Stimulated activated CD4-positive, alpha-beta T cell treated with anti-CD3 and anti-CD28 coated beads, Interleukin-1b, Interleukin-23, amount 100 ng/mL, for 48 hours (primary cell): ENCODE results near the gene GLB1L.
"Not testable (repeated sequence)": the region's sequence is repeated elsewhere in the genome, so short reads cannot be mapped to it uniquely, and the experiment has no call there.

ENCODE experiments used
- DNase-seq: peaks from one replicate; pipeline ENCODE4 v3.0.0-alpha.2; 2020

Gene GLB1L

DNA sequence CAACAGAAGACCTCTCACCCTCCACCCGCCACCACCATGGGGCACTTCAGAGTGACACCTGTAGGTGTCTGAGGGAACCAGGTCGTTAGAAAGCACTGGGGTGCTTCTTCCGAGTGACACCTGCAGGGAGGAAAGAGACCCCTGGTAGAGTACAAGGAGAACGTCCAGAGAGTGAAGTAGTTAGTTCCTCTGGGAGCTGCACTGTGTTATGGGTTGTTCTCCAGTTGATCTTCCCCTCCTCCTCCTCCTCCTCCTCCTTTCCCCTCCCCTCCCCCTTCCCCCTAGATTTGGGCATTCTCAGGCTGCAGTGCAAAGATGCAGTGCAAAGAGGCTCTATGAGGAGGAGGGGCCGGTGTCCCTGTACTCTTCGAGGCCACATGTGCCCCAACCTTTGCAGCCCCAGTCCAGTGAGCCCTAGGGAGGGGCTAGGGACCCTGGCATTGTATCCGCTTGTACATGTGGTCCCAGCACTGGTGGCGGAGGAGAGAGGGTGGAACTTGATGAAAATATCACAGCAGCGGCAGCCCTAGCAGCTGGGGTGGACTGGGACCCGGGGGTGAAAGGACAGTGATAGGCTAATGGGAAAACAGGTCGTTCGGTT lies 34.8 kb upstream of the GLB1L start:
- DNase-seq, result no peak

DNA sequence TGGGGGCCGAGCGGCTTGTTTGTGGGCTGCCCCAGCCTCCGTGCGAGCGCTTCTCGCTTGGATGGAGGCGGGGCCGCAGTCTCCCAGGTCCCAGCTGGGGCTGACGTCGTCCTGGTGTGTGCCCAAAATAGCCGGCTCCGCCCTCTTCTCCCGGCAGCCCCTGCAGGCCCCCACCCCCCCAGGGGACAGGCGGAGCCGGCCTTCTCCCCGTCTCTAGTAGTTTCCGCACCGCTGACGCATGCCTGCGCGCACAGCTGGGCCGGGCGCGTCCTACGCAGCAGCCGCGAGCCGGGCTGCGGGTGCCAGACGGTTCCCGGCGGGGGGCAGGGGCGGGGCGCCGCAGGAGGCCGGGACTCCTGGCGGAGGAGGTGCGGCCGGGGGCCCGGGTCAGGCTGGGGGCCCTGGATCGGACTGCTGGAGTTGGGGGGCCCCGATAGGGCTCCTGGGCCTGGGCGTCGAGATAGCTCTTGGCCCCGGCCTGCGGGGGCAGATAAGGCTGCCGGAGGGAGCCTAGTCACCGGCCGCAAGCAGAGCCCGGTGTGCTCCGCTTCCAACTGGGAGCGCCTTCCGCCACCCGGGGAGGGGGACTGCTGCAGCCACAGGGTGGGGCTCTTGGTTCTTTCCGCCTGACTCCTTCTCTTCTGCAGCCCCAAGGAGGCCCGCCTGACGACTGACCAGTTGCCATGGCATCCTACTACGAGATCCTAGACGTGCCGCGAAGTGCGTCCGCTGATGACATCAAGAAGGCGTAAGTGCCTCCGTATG lies 34.1 kb upstream of the GLB1L start, which contains the start of gene DNAJB2:
DNAJB2 (plus strand) TSS at position 216 of the 765 bp plus-strand sequence; CDS start at position 684, 468 bp downstream.
- DNase-seq, result peak; percentile 100

DNA sequence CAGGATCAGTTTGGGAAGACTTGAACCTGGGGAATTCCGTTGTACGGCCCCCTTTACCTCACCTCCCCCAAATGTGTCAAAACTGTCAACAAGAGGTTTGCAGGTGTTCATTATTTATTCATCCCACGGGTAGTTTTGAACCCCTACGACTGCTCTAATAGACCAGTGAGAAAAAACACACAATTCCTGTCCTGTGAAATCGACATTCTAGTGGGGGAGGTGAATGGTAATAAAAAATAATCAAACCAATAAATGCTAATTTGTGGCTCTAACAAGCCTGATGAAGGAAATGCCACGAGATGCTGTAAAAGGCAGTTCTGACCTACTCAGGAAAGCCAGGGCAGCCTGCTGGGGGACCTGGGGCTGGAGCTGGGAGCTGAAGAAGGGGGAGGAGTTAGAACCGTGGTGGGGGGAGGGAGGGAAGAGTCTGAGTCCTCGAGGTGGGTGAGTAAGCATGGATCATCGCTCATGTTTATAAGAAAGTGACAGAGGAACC lies 33.5 kb upstream of the GLB1L start:
- DNase-seq, result no peak

DNA sequence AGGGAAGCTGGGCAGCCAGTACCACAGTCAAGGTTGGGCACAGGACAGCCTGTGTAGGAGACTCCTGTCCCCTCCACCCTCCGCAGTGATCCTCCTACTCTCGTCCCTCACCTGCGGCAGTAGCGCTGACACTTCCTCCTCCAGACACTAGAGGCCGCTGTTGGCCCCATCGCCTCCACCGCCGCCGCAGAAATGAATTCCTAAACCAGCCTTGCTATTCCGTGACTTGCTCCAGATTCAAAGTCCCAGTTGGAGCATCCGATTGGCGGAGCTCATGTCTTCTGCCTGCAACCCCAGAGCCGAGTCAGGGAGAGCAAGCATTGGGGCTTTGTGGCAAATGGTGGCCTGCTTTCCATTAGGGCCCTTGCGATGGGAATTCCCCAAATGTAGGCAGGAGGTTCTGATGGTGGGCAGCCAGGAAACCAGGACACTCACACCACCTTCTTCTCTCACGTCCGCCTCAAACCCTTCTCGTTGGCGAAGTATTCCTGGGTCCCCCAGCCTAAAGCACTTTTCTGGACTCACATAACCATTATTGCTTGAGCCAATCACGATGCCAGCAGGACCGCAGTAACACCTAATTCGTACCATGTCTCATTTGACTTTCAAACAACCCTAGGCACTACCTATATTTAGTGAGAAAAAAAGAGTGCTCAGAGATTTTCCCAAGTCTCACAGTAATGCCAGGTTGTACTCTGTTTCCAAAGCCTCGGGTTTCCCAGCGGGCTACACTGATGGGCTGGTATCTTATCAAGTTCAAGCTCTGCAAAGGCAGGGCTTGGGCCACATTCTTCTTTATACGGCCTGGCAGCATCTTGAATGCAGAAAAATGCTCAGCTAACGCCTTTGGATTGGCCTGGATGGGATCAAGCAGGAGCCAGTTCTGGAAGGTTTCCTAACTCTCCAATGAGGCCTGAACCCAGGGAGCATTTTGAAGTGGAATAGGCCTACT lies 32.7 kb upstream of the GLB1L start:
- DNase-seq, result peak; percentile 75

DNA sequence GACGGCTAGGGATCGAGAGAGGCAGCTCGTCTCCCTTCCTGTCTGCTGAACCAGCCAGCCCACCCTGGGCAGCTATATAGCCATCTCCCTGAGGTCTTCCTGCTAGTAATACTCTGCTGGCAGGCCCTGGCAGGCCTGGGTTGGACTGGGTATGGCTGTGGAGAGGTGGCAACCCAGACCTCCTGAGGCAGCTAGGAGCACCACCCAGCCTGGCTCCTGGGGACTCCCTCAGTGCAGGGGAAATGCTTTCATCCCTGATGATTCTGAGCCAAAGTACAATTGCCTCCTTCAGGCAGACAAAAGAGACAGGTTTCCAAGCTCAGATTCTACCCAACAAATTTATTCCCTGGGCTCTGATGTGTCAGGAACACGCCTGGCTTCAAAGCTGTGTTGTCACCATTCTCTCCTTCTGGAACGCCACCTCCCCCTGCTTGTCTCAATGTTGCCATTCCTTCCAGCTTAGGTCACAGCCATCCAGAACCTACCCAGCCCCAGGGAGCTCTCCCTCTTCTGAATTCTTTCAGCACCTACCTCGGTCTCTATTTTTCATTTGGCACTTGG lies 29.2 kb upstream of the GLB1L start:
- no peak for DNase-seq

DNA sequence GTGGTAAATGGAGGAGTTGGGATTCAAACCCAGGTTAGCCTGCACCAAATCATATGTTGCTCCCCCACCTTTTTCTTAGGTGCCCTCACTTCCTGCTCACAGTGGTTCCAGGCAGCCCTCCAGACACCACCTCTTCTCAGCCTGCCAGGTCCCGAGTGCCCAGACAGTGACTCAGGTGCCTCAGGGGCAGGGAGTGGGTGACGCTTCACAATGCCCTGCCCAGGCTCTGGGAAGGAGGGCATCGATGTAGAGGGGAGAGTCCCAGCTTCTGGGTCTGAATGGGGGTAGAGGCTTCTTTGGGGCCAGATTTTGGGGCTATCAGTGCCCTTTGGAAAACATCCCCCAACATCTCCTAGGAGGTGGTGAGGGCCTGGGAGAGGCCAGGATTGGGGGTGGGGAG lies 28.7 kb upstream of the GLB1L start:
- no peak for DNase-seq

DNA sequence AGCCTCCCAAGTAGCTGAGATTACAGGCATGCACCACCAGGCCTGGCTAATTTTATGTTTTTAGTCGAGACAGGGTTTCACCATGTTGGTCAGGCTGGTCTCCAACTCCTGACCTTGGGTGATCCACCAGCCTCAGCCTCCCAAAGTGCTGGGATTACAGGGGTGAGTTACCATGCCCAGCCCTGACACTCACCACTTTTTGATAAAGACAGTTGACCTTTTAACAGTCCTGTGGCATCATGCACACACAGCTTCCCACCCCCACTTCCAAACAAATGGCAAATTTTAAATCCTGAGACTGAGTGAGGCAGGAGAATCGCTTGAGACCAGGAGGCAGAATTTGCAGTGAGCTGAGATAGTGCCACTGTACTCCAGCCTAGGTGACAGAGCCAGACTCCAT lies 27.8 kb upstream of the GLB1L start:
- no peak for DNase-seq

DNA sequence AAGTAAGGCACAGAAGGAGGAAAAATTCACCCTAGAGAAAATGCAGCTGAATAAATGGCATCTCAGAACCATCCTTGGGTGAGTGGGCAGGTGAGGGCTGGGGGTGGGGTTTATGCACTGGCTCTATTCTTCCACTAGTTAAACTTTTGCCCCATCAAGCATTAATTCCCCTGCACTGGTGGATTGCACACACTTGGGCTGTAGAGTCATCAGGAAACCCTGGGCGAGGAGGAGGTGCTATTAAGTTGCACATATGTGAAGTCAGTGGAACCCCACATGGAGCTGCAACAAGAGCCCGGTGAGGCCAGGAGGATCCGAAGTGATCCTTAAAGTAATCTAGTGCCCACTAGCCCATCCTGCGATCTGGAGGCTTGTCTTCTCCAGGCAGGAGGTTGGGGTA lies 27.1 kb upstream of the GLB1L start:
- no peak for DNase-seq

DNA sequence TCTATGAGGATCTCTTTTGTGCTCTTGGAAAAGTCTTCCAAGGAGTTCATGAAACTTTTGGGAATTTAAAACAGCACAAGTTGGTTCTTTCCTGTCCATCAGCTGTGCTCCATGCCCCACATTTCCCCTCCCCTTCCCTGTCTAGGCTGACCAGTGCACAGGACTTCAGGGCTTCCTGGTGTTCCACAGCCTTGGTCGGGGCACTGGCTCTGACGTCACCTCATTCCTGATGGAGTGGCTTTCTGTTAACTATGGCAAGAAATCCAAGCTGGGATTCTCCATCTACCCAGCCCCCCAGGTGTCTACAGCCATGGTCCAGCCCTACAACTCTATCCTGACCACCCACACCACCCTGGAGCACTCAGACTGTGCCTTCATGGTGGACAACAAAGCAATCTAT lies 25.8 kb upstream of the GLB1L start:
- DNase-seq, result no peak

DNA sequence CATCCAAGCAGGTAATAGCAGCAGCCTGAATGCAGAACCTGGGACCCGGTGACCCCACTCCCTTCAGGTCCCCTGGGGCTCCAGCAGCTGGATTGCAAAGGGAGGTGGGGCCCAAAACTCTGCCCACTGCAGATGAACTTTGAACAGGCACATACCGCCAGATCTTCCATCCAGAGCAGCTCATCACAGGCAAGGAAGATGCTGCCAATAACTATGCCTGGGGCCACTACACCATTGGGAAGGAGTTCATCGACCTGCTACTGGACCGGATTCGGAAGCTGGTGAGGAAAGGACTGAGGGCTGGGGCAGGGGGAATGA lies 24.8 kb upstream of the GLB1L start:
- DNase-seq, result no peak

DNA sequence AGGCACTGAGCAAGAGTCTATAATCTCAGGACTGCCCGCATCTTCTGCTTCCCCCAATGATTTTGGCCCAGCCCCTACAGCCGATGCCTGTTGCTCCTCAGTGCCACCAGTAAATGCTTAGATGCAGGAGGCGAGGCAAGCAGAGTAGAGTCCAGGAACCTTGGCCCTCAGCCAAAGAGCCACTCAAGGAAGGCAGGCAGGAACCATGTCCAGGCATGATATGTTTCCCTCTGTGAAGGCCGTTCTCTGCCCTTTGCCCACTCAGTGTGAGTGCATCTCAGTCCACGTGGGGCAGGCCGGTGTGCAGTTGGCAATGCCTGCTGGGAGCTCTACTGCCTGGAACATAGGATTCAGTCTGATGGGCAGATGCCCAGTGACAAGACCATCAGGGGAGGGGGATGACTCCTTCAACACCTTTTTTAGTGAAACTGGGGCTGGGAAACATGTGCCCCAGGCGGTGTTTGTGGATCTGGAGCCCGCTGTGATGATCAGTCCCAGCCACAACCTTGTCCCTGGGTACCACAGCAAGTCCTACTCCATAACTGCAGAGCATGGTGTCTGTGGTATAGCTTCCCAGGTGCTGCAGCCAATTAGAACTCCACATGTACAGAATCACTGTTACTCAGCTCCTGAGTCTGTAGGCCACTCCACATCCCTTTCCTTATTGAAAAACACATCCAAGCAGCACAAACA lies 24.3 kb upstream of the GLB1L start:
- DNase-seq, result no peak

DNA sequence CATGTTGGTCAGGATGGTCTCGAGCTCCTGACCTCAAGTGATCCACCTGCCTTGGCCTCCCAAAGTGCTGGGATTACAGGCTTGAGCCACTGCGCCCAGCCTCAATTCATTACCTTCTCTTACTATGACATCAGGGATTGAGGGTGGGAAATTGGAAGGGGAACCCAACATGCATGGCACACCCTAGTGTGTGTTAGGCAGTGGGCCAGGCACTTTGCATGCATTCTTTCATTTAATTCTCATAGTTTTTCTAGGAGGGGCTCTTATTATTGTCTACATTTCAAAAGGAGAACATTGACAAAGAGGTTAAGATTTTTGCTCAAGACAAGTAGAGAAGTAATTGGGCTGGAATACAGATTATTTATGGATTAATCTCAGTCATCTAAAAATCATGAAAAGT lies 23.1 kb upstream of the GLB1L start:
- no peak for DNase-seq

DNA sequence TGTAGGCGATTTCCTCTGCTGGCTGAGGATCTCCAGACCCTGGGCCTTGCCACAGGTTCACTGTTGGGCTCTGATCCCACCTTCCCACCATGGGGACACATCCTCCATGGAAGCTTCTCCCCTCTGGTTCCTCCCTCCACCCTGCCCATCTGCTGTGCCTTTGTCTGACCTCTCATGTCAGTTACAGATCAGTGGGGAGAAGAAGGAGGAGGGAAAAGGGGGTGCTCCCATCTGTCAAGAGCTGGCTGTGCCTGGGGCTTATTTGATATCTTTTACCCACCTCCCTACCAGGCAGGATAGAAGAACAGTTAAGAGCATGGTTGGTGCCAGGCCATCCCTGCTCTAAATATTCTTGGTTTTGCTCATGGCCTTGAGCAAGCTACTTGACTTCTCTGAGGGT lies 21.6 kb upstream of the GLB1L start:
- DNase-seq, result no peak

DNA sequence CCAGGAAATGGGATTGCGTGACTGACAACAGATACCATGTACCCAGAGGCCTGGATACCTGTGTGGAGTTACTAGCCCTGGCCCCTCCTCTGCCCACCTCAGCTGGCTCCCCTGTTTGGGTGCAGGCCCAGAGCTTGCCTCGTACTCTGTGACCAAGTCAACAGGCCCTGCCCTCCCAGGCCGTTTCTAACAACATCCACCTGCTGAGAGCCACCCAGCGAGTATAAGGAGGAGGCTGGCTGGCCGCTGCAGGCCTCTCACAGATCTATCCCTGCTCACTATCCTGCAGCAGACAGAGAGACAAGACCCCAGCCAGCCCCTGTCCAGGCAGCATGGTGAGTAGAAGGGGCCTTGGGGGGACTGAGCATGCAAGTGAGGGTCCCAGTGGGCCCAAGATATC lies 21.0 kb upstream of the GLB1L start:
- DNase-seq, result no peak

DNA sequence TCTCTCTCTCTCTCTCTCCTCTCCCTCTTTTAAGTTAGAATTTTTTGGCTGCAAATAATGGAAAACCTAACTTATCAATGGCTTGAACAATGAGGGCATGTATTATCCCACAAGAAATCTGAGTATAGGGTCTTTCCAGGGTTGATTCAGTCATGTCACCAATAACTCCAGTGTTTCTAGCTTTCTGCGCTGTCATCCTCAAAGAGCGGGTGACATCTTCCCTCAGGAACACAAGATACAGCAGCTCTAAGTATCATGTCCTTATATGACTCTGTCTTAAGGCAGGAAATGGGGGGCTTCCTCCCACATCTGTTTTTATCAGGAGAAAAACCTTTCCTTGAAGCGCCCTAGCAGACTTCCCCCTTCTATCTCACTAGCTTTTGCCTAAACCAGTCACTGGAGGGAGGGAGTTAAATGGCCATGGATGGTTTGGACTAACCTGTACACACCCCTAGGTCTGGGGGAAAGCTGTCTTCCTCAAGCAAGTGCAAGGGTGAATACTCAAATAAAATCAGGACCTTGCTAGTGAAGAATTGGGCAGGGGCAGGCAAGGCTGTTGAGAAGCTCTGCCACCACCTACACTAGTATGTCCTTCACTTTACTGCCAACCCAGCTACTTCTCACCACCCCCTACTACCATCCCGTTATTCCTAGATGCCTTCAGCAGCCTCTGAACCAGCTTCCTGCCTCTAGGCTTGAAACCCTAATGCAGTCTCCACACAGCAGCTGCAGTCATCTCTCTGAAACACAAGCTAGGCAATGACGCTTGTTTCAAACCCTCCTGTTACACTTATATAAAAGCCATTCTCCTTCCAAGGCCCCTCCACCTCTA lies 16.0 kb upstream of the GLB1L start:
- DNase-seq, result no peak

DNA sequence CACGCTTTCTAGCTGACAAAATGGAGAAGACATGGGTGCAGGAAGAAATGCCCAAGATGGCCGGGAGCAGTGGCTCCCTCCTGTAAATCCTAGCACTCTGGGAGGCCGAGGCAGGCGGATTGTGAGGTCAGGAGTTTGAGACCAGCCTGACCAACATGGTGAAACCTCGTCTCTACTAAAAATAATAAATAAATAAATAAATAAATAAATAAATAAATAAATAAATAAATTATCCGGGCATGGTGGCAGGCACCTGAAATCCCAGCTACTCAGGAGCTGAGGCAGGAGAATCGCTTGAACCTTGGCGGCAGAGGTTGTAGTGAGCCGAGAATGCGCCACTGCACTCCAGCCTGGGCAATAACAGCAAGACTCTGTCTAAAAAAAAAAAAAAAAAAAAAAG lies 13.7 kb upstream of the GLB1L start:
- DNase-seq, result not testable (repeated sequence)

DNA sequence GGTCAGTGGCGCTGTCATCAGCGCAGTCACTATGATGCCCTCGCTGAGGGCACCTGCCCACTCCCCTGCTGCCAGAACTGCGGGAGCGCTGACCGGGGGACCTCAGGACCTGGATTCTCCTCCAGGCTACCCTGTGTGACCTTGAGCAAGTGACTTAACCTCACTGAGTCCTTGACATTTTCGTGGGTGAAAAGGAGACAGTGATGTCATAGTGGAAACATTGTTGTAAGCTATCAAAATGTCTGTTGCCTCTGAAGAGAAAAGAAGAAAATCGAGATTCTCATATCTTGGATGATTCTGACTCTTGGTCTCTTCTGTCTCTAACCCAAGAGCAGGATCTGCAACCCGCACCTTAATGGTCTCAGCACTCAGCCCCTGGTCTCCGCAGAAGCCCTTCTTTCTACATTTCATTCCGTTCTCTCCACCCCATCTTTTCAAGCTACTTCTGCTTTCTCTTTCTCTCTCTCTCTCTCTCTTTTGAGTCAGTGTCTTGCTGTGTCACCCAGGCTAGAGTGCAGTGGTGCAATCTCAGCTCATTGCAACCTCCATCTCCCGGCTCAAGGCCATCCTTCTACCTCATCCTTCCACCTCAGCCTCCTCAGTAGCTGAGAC lies 9.5 kb upstream of the GLB1L start:
- DNase-seq, result peak; percentile 57

DNA sequence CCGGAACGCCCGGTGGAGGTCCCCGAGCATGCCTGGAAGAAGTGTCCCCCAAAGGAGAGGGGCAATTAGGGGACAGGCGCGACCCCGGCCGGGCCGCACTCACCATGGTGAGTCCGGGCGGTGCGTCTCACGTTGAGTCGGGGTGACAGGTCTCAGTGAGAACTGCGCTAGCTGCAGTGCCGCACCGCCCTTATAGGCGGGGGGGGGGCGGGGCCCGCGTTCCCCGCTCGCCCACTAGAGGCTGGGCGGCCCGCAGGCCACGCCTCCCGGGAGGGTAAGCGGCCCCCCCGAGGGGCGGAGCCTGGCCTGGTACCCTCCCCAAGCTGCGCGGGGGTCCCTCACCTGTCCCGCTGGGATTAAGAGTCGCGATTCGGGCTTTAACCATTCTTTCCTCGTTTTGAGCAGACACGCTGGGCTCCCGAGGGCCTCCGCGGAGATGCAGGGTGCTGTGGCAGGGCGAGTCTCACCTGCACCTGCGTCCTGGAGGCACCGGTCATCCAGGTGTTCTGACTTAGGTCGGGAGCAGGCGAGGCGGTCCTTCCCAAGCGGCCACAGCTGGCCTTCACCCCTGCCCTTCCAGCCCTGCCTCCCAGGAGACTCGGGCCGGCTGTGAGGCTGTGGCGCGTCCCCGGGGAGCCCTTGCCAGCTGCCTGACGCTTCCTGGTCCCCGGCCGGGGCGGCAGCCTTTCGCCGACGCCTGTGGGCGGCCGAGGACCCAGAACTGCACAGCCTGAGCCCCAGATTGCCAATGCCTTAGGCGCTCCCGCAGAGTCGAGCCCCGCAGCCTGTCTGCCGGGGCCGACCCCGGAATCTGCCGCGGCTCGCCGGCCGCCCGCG lies 8.7 kb upstream of the GLB1L start, which contains the start of gene TUBA4A:
TUBA4A (minus strand) TSS at position 166 of the 837 bp plus-strand sequence; CDS start at position 106, 60 bp downstream.
- peak; percentile 88 for DNase-seq

DNA sequence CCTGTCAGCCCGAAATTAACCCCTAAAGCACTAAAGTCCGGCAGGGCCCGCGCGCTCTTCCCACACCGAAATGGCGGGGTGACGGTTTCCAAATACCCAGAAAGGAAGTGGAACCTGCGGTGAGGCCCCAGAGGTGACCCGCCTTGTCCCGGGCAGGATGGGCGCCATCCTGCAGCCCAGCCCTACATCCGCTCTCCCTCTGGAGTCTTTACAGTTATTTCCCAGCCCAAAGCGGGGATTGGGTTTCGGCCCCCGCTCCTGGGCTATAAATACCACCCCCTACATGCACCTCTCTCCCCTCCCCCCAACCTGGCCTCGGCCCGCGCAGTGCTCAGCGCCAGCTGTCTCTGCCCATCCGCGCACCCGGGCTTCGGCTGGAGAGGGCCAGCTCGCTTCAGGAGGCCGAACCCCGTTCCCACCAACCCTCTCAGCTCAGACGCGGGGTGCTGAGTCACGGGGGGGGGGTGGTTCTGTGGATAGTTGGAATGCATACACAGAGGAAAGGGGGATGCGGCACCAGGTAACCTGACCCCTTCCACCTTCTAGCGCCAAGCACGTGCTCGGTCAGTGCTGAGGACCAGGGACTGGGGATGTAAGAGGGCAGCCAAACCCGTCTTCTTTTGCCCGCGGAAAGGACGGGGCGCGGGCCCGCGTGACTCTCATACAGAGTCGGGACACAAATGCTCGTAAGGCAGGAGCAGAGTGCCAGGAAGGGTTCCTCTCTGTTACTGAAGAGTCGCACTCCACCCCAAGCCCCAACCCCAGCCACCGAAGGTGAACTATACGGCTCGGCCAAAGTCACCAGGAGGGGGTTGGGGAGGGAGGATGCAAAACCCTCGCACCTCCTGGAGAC lies 7.9 kb upstream of the GLB1L start, which contains the start of gene TUBA4B:
TUBA4B (plus strand) TSS at position 344 of the 853 bp plus-strand sequence; CDS start at position 509, 165 bp downstream.
- DNase-seq, result peak; percentile 56
